HUES48 (cell line): ENCODE measurements around the gene SIDT1.

ENCODE experiments used
- H3K27ac ChIP-seq: one replicate; pipeline ENCODE4 v1.7.0; 2013; ENCODE audit warnings: low read depth, low read length, inconsistent platforms
- H3K27me3 ChIP-seq: 2 replicates; pipeline ENCODE4 v1.6.1; 2013; ENCODE audit warnings: mild to moderate bottlenecking, low read length; ENCODE audit not compliant: control insufficient read depth, insufficient read depth
- H3K36me3 ChIP-seq: 2 replicates; pipeline ENCODE4 v1.6.1; 2013; ENCODE audit warnings: low read length; ENCODE audit not compliant: control insufficient read depth, insufficient read depth
- H3K4me1 ChIP-seq: 2 replicates; pipeline ENCODE4 v1.6.1; 2013; ENCODE audit warnings: mild to moderate bottlenecking, low read length; ENCODE audit not compliant: control insufficient read depth, insufficient read depth
- H3K4me3 ChIP-seq: 2 replicates; pipeline ENCODE4 v1.5.1; 2013; ENCODE audit warnings: mild to moderate bottlenecking, low read depth, low read length
- H3K9ac ChIP-seq: 2 replicates; pipeline ENCODE4 v1.6.1; 2013; ENCODE audit warnings: mild to moderate bottlenecking, low read depth, low read length, moderate library complexity
- H3K9me3 ChIP-seq: 2 replicates; pipeline ENCODE4 v1.6.1; 2013; ENCODE audit warnings: low read length; ENCODE audit not compliant: control insufficient read depth, insufficient read depth

The SIDT1 gene

GRCh38 chr3:113658107-113658506, 125.8 kb downstream of the SIDT1 start:
- Histone ChIP-seq H3K4me3 (no peak overlapping the region), H3K27me3 (no peaks in the 10 kb centered on the region), H3K4me1 (no peaks in the 10 kb centered on the region), H3K9me3 (no peaks in the 10 kb centered on the region), H3K27ac (no peak overlapping the region), H3K36me3 (peaks cover 30% of the 10 kb centered on the region), H3K9ac (no peak overlapping the region)

GRCh38 chr3:113659101-113659541, 126.8 kb downstream of the SIDT1 start:
- no peak overlapping the region for H3K27ac ChIP-seq
- H3K27me3 ChIP-seq: no peaks in the 10 kb centered on the region
- no peaks in the 10 kb centered on the region for H3K9me3 ChIP-seq
- H3K4me1 ChIP-seq: no peaks in the 10 kb centered on the region; the same call in 1 of the 2 replicates
- no peak overlapping the region for H3K9ac ChIP-seq
- H3K36me3 ChIP-seq: peaks cover 30% of the 10 kb centered on the region
- H3K4me3 ChIP-seq: no peak overlapping the region

- H3K27me3 ChIP-seq: no peaks in the 10 kb centered on the region
- peaks cover 30% of the 10 kb centered on the region for H3K36me3 ChIP-seq
- no peaks in the 10 kb centered on the region for H3K9me3 ChIP-seq
- H3K9ac ChIP-seq: no peak overlapping the region
- H3K4me1 ChIP-seq: no peaks in the 10 kb centered on the region; the same call in 1 of the 2 replicates
- H3K4me3 ChIP-seq: no peak overlapping the region
- no peak overlapping the region for H3K27ac ChIP-seq
Measured at GRCh38 chr3:113659996-113660395, 127.6 kb downstream of the SIDT1 start.

GRCh38 chr3:113660458-113660857, 128.1 kb downstream of the SIDT1 start:
- no peak overlapping the region for H3K4me3 ChIP-seq
- H3K9me3 ChIP-seq: no peaks in the 10 kb centered on the region
- no peak overlapping the region for H3K27ac ChIP-seq
- H3K36me3 ChIP-seq: peaks cover 30% of the 10 kb centered on the region
- H3K4me1 ChIP-seq: no peaks in the 10 kb centered on the region; the same call in 1 of the 2 replicates
- no peak overlapping the region for H3K9ac ChIP-seq
- no peaks in the 10 kb centered on the region for H3K27me3 ChIP-seq

DNA sequence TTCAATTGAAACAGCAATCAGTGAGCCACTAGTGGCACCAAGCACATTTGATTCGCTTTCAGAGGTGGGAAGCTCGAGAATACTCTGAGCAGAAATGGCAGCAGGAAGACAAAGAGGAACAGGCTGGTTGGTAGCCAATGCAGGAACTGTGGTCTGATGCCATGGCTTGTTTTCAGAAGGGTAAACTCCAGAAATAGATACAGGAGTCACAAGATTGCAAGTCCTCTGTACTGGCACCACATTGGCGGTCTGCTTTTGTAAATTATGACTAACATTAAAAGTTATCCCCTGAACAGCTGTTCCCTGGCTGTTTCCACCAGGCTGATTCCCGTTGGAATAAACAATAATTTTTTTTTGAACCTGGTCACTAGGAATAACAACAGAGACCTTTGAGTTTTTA, 128.5 kb downstream of the SIDT1 start:
- Histone ChIP-seq H3K36me3 (peaks cover 30% of the 10 kb centered on the region), H3K4me1 (no peaks in the 10 kb centered on the region; the same call in 1 of the 2 replicates), H3K9me3 (no peaks in the 10 kb centered on the region), H3K4me3 (no peak overlapping the region), H3K9ac (no peak overlapping the region), H3K27me3 (no peaks in the 10 kb centered on the region), H3K27ac (no peak overlapping the region)

DNA sequence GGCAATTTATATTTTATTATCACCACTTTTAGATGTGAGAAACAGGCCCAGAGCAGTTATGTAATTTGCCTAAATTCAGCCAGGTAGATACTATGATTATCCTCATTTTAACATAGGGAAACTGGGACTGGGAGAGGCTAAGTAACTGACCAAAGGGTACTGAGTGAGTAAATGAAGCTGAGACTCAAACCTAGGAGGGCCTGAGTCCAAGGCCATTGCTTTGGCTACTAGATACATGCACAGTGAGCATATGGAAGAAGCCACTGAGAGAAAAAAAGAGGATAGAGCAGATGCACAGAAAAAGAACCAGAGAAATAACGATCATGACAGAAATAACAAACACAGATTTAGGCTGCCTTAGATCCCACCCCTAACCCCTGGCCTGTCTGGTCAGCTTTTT, 130.5 kb downstream of the SIDT1 start:
- H3K9ac ChIP-seq: no peak overlapping the region
- H3K4me3 ChIP-seq: no peak overlapping the region
- peaks cover 24% of the 10 kb centered on the region for H3K36me3 ChIP-seq
- H3K27ac ChIP-seq: no peak overlapping the region
- peaks cover under 1% of the 10 kb centered on the region for H3K4me1 ChIP-seq
- H3K9me3 ChIP-seq: no peaks in the 10 kb centered on the region
- no peaks in the 10 kb centered on the region for H3K27me3 ChIP-seq

GRCh38 chr3:113663324-113663750, 131.0 kb downstream of the SIDT1 start:
- Histone ChIP-seq H3K9ac (no peak overlapping the region), H3K4me3 (no peak overlapping the region), H3K27ac (peak overlapping the region; percentile 17), H3K27me3 (no peaks in the 10 kb centered on the region), H3K4me1 (peaks cover 6% of the 10 kb centered on the region), H3K9me3 (no peaks in the 10 kb centered on the region), H3K36me3 (peaks cover 24% of the 10 kb centered on the region)

DNA sequence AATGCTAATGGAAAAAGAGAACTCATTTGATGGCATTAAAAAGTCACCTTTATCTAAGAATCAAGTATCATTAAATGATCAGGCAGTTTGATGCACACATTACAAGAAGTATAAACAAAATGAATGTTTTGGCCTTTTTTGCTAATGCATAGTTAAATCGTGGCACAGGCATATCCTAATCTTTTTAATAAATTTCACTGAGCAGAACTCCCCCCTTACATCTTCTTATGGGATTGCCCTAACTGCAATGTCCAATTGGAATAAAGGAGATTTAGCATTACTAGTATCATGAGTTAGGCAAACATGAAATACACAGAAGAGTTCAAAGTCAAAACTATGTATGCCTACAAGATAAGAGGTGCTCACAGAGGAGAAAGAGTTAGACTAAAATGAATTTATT, 131.4 kb downstream of the SIDT1 start:
- no peaks in the 10 kb centered on the region for H3K9me3 ChIP-seq
- no peak overlapping the region for H3K9ac ChIP-seq
- H3K27ac ChIP-seq: peak overlapping the region; percentile 17
- peaks cover 24% of the 10 kb centered on the region for H3K36me3 ChIP-seq
- H3K27me3 ChIP-seq: no peaks in the 10 kb centered on the region
- peaks cover 9% of the 10 kb centered on the region for H3K4me1 ChIP-seq
- H3K4me3 ChIP-seq: no peak overlapping the region

DNA sequence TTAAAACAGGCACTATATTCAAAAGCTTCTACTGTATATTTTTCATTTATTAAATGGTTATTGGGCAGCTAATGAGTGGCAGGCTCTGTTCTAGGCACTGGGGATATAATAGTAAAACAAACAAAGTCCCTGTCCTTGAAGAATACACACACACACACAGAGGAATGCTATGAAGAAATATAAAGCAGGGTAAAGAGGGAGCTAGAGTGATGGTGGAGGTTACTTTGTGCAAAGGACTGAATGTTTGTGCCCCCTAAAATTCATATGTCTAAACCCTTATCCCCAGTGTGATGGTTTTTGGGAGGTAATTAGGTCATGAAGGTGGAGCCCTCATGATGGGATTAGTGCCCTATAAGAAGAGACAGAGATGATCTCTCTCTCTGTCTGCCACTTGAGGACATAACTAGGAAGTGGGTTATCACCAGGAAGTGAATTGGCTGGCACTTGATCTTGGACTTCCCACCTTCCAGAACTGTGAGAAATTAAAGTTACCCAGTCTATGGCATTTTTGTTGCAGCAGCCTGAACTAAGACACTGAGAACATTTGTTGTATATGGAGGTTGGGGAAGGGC, 132.3 kb downstream of the SIDT1 start:
- no peak overlapping the region for H3K9ac ChIP-seq
- H3K9me3 ChIP-seq: no peaks in the 10 kb centered on the region
- H3K36me3 ChIP-seq: peaks cover 16% of the 10 kb centered on the region
- no peak overlapping the region for H3K27ac ChIP-seq
- H3K4me1 ChIP-seq: peaks cover 9% of the 10 kb centered on the region
- no peak overlapping the region for H3K4me3 ChIP-seq
- H3K27me3 ChIP-seq: no peaks in the 10 kb centered on the region

GRCh38 chr3:113668015-113668414, 135.7 kb downstream of the SIDT1 start:
- Histone ChIP-seq H3K27ac (no peak overlapping the region), H3K4me3 (no peak overlapping the region), H3K9ac (no peak overlapping the region)

GRCh38 chr3:113673593-113673992, 141.2 kb downstream of the SIDT1 start:
- peaks cover 6% of the 10 kb centered on the region for H3K4me1 ChIP-seq
- no peak overlapping the region for H3K9ac ChIP-seq
- no peak overlapping the region for H3K27ac ChIP-seq
- H3K36me3 ChIP-seq: peaks cover 8% of the 10 kb centered on the region; the same call in 1 of the 2 replicates
- no peaks in the 10 kb centered on the region for H3K27me3 ChIP-seq
- H3K9me3 ChIP-seq: no peaks in the 10 kb centered on the region
- no peak overlapping the region for H3K4me3 ChIP-seq

More at GRCh38 chr3:113668015-113668414, 135.7 kb downstream of the SIDT1 start:
- no peaks in the 10 kb centered on the region for H3K36me3 ChIP-seq
- H3K27me3 ChIP-seq: no peaks in the 10 kb centered on the region
- H3K4me1 ChIP-seq: peaks cover 9% of the 10 kb centered on the region
- H3K9me3 ChIP-seq: no peaks in the 10 kb centered on the region
